Ishikawa (cell line): ENCODE measurements around the gene SLCO1B1.

Experiments
- CEBPB ChIP-seq: IDR thresholded peaks from 2 replicates; pipeline ENCODE4 v1.6.1; 2012
- EGR1 ChIP-seq: IDR thresholded peaks from 2 replicates; pipeline ENCODE4 v1.6.1; 2012
- EP300 ChIP-seq: IDR thresholded peaks from 2 replicates; pipeline ENCODE4 v1.6.1; 2012; ENCODE audit warnings: borderline replicate concordance
- FOXM1 ChIP-seq: IDR thresholded peaks from 2 replicates; pipeline ENCODE4 v1.6.1; 2012; ENCODE audit warnings: low read depth, borderline replicate concordance
- NFIC ChIP-seq: IDR thresholded peaks from 2 replicates; pipeline ENCODE4 v1.6.1; 2012
- RAD21 ChIP-seq: IDR thresholded peaks from 2 replicates; pipeline ENCODE4 v1.6.1; 2012; ENCODE audit warnings: low read depth
- TEAD4 ChIP-seq: IDR thresholded peaks from 2 replicates; pipeline ENCODE4 v1.6.1; 2012
- YY1 ChIP-seq: IDR thresholded peaks from 2 replicates; pipeline ENCODE4 v1.6.1; 2012; ENCODE audit warnings: low read depth
- TF ChIP-seq, protein P1 (sequence below): IDR thresholded peaks from 2 replicates; pipeline ENCODE4 v1.6.1; 2012; ENCODE audit warnings: low read depth, mild to moderate bottlenecking
- TF ChIP-seq, protein P2 (sequence below): IDR thresholded peaks from 2 replicates; pipeline ENCODE4 v1.6.1; 2012
- TF ChIP-seq, protein P3 (sequence below): IDR thresholded peaks from 2 replicates; pipeline ENCODE4 v1.6.1; 2012

DNA sequence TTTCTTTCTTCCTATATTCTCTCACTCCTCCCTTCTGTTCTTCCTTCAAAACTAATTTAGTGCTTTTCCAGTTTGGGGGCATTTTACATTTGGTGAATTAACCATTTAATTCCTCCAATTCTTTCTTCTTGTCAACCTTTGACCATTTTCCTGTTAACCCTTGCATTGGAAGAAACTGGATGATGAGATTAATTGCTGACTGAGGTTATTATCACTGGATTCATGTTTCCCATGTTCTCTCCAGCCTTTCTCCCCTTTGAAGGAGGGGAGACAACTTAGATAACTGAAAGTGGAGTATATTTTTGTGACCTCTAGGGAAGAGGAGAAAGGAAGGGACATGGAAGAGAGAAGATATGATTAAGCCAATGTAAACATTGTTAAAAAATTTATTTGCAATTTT lies 133.2 kb downstream of the SLCO1B1 start:
- TF ChIP-seq CEBPB (no peak), RAD21 (no peak), EGR1 (no peak), EP300 (no peak), YY1 (no peak), NFIC (no peak), FOXM1 (no peak), TEAD4 (no peak)
- TF ChIP-seq, protein P1, sequence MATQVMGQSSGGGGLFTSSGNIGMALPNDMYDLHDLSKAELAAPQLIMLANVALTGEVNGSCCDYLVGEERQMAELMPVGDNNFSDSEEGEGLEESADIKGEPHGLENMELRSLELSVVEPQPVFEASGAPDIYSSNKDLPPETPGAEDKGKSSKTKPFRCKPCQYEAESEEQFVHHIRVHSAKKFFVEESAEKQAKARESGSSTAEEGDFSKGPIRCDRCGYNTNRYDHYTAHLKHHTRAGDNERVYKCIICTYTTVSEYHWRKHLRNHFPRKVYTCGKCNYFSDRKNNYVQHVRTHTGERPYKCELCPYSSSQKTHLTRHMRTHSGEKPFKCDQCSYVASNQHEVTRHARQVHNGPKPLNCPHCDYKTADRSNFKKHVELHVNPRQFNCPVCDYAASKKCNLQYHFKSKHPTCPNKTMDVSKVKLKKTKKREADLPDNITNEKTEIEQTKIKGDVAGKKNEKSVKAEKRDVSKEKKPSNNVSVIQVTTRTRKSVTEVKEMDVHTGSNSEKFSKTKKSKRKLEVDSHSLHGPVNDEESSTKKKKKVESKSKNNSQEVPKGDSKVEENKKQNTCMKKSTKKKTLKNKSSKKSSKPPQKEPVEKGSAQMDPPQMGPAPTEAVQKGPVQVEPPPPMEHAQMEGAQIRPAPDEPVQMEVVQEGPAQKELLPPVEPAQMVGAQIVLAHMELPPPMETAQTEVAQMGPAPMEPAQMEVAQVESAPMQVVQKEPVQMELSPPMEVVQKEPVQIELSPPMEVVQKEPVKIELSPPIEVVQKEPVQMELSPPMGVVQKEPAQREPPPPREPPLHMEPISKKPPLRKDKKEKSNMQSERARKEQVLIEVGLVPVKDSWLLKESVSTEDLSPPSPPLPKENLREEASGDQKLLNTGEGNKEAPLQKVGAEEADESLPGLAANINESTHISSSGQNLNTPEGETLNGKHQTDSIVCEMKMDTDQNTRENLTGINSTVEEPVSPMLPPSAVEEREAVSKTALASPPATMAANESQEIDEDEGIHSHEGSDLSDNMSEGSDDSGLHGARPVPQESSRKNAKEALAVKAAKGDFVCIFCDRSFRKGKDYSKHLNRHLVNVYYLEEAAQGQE: no peak
- TF ChIP-seq, protein P2, sequence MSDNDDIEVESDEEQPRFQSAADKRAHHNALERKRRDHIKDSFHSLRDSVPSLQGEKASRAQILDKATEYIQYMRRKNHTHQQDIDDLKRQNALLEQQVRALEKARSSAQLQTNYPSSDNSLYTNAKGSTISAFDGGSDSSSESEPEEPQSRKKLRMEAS: no peak
- TF ChIP-seq, protein P3, sequence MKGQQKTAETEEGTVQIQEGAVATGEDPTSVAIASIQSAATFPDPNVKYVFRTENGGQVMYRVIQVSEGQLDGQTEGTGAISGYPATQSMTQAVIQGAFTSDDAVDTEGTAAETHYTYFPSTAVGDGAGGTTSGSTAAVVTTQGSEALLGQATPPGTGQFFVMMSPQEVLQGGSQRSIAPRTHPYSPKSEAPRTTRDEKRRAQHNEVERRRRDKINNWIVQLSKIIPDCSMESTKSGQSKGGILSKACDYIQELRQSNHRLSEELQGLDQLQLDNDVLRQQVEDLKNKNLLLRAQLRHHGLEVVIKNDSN: no peak
